DMS153 (cell line): Measurements from ENCODE around the gene SLC39A8.

Experiments used
- DNase-seq: peaks from one replicate; lab custom pipeline; 2025; lab: John Stamatoyannopoulos, UW

The SLC39A8 gene

DNA sequence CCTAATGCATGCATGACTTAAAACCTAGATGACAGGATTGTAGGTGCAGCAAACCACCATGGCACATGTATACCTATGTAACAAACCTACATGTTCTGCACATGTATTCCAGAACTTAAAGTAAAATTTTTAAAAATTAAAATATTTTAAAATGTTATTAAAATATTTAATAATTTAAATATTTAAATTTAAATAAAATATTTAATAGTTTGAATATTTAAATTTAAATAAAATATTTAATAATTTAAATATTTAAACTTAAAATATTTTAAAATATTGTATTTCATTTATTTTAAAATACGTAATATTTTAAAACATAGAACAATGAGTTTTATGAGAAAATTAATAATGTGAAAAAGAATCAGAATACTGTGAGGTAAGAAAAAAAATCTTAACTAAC is 117.9 kb downstream of the SLC39A8 start:
- no peak for DNase-seq

GRCh38 chr4:102223461-102223860 is 121.8 kb downstream of the SLC39A8 start:
- DNase-seq: no peak

- no peak for DNase-seq
Observed at GRCh38 chr4:102222838-102223409, 122.4 kb downstream of the SLC39A8 start.

- DNase-seq: no peak
Observed at GRCh38 chr4:102219129-102219528, 126.2 kb downstream of the SLC39A8 start.

- DNase-seq: no peak
Observed at GRCh38 chr4:102218656-102219055, 126.6 kb downstream of the SLC39A8 start.

- DNase-seq: no peak
Observed at GRCh38 chr4:102217775-102218355, 127.4 kb downstream of the SLC39A8 start.

DNA sequence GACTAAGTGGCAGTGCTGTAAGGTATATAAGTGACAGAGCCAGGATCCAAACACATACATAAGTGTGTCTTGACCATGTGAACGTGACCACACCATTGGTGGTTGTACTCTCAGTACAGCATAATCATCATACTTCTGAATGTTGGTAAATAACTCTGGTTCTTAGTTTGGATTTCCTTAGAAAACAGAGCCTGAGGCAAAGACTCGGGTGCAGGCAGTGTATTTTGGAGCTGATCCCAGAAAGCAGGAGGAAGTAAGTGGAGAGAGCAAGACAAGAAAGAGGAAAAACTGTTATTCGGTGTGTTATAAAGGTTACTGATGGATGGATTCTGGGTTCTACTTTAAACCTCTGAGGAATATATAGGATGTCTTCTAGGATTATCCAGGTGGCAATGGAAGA is 127.9 kb downstream of the SLC39A8 start:
- DNase-seq: no peak

- DNase-seq: no peak
Observed at GRCh38 chr4:102216666-102217065, 128.6 kb downstream of the SLC39A8 start.

GRCh38 chr4:102213031-102213430 is 132.3 kb downstream of the SLC39A8 start:
- DNase-seq: no peak
